Lower leg skin (tissue), 3 donors: ENCODE results near the gene PDE8A.

ENCODE experiments used
- POLR2A ChIP-seq, 2 donors: fragments of 450-650 bp; IDR thresholded peaks; one replicate each; pipeline ENCODE4 v1.6.1; 2016 to 2017; ENCODE audit warnings: antibody characterized with exemption in 2 of 2, mild to moderate bottlenecking in 1 of 2, moderate library complexity in 1 of 2
- TF ChIP-seq, protein P1 (sequence below), 3 donors: fragments of 450-650 bp; IDR thresholded peaks; one replicate each; pipeline ENCODE4 v1.5.1; 2016; ENCODE audit warnings: antibody characterized with exemption in 3 of 3, mild to moderate bottlenecking in 3 of 3, moderate library complexity in 2 of 3

GRCh38 chr15:85025516-85026251, 44.0 kb downstream of the PDE8A start:
- TF ChIP-seq, protein P1, sequence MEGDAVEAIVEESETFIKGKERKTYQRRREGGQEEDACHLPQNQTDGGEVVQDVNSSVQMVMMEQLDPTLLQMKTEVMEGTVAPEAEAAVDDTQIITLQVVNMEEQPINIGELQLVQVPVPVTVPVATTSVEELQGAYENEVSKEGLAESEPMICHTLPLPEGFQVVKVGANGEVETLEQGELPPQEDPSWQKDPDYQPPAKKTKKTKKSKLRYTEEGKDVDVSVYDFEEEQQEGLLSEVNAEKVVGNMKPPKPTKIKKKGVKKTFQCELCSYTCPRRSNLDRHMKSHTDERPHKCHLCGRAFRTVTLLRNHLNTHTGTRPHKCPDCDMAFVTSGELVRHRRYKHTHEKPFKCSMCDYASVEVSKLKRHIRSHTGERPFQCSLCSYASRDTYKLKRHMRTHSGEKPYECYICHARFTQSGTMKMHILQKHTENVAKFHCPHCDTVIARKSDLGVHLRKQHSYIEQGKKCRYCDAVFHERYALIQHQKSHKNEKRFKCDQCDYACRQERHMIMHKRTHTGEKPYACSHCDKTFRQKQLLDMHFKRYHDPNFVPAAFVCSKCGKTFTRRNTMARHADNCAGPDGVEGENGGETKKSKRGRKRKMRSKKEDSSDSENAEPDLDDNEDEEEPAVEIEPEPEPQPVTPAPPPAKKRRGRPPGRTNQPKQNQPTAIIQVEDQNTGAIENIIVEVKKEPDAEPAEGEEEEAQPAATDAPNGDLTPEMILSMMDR (IDR thresholded peaks at IDR 0.05), result no peak
- TF ChIP-seq POLR2A (IDR thresholded peaks at IDR 0.05), result no peak
